Activated T-helper 17 cell treated with anti-CD3 and anti-CD28 coated beads, Interleukin-2, amount 50 U/mL, for 72 hours (primary cell): ENCODE data around the gene DPP10. TPM values are rescaled to one million over a fixed set of nuclear protein-coding genes. Genes with fewer than 3 reads are reported as not detected.
"Not testable (repeated sequence)": the region's sequence is repeated elsewhere in the genome, so short reads cannot be mapped to it uniquely, and the experiment has no call there.

Experiments
- ATAC-seq: fragments of 150-1000 bp; cut with Tn5 transposase; replicated peaks from 2 replicates; pipeline ENCODE4 v1.10.0; 2021; ENCODE audit warnings: mild to moderate bottlenecking, moderate library complexity
- H3K27ac Mint-ChIP-seq: one replicate; pipeline ENCODE4 v1.8.0; 2022; ENCODE audit warnings: mixed read lengths
- H3K27me3 Mint-ChIP-seq: one replicate; pipeline ENCODE4 v1.8.0; 2022; ENCODE audit warnings: mixed read lengths
- H3K36me3 Mint-ChIP-seq: one replicate; pipeline ENCODE4 v1.8.0; 2022; ENCODE audit warnings: low read depth, mild to moderate bottlenecking, mixed read lengths
- H3K4me1 Mint-ChIP-seq: one replicate; pipeline ENCODE4 v1.8.0; 2022; ENCODE audit warnings: mixed read lengths
- H3K4me3 Mint-ChIP-seq: one replicate; pipeline ENCODE4 v1.8.0; 2022; ENCODE audit warnings: mild to moderate bottlenecking, mixed read lengths
- H3K9me3 Mint-ChIP-seq: one replicate; pipeline ENCODE4 v1.8.0; 2022; ENCODE audit warnings: mixed read lengths
- total RNA-seq, 2 donors: library from RNA; stranded (reverse); gene quantifications; one replicate each; pipeline ENCODE4 v1.2.3, GENCODE V29; 2022

Gene DPP10
- total RNA-seq, 2 donors from 2014 or later = not detected

GRCh38 chr2:114468343-114468742 is 25.9 kb downstream of the DPP10 start:
- Mint-ChIP-seq H3K36me3 (no peaks in the 10 kb centered on the region), H3K4me3 (no peak overlapping the region), H3K27me3 (no peaks in the 10 kb centered on the region), H3K4me1 (no peaks in the 10 kb centered on the region), H3K9me3 (no peaks in the 10 kb centered on the region), H3K27ac (no peak overlapping the region)
- no peak for ATAC-seq

- Mint-ChIP-seq H3K9me3 (no peaks in the 10 kb centered on the region), H3K4me3 (no peak overlapping the region), H3K4me1 (no peaks in the 10 kb centered on the region), H3K36me3 (no peaks in the 10 kb centered on the region), H3K27ac (no peak overlapping the region), H3K27me3 (no peaks in the 10 kb centered on the region)
- ATAC-seq = no peak
These were observed 29.8 kb downstream of the DPP10 start for GRCh38 chr2:114472246-114472645.

GRCh38 chr2:114472726-114473125 is 30.3 kb downstream of the DPP10 start:
- H3K27ac Mint-ChIP-seq = no peak overlapping the region
- no peaks in the 10 kb centered on the region for H3K27me3 Mint-ChIP-seq

GRCh38 chr2:114488841-114489530 is 46.5 kb downstream of the DPP10 start:
- Mint-ChIP-seq H3K4me1 (no peaks in the 10 kb centered on the region), H3K9me3 (no peaks in the 10 kb centered on the region), H3K27ac (no peak overlapping the region), H3K4me3 (no peak overlapping the region), H3K27me3 (peaks cover 7% of the 10 kb centered on the region), H3K36me3 (no peaks in the 10 kb centered on the region)
- ATAC-seq = no peak

More at GRCh38 chr2:114472726-114473125, 30.3 kb downstream of the DPP10 start:
- H3K9me3 Mint-ChIP-seq = no peaks in the 10 kb centered on the region
- no peak overlapping the region for H3K4me3 Mint-ChIP-seq
- no peak for ATAC-seq
- H3K4me1 Mint-ChIP-seq = no peaks in the 10 kb centered on the region
- no peaks in the 10 kb centered on the region for H3K36me3 Mint-ChIP-seq

GRCh38 chr2:114495046-114495445 is 52.6 kb downstream of the DPP10 start:
- Mint-ChIP-seq H3K9me3 (no peaks in the 10 kb centered on the region), H3K4me3 (no peak overlapping the region), H3K27ac (no peak overlapping the region), H3K4me1 (no peaks in the 10 kb centered on the region), H3K36me3 (no peaks in the 10 kb centered on the region), H3K27me3 (peaks cover 7% of the 10 kb centered on the region)
- ATAC-seq = no peak

- H3K4me3 Mint-ChIP-seq = no peak overlapping the region
- no peak overlapping the region for H3K27ac Mint-ChIP-seq
- no peak for ATAC-seq
- H3K27me3 Mint-ChIP-seq = no peaks in the 10 kb centered on the region
- H3K9me3 Mint-ChIP-seq = no peaks in the 10 kb centered on the region
- no peaks in the 10 kb centered on the region for H3K36me3 Mint-ChIP-seq
- no peaks in the 10 kb centered on the region for H3K4me1 Mint-ChIP-seq
These were observed 54.5 kb downstream of the DPP10 start for GRCh38 chr2:114496959-114497358.

- no peaks in the 10 kb centered on the region for H3K36me3 Mint-ChIP-seq
- H3K27me3 Mint-ChIP-seq = no peaks in the 10 kb centered on the region
- H3K4me3 Mint-ChIP-seq = no peak overlapping the region
- no peak overlapping the region for H3K27ac Mint-ChIP-seq
- H3K9me3 Mint-ChIP-seq = no peaks in the 10 kb centered on the region
- no peak for ATAC-seq
- H3K4me1 Mint-ChIP-seq = no peaks in the 10 kb centered on the region
These were observed 56.7 kb downstream of the DPP10 start for GRCh38 chr2:114499101-114499500.

GRCh38 chr2:114507744-114508143 is 65.3 kb downstream of the DPP10 start:
- Mint-ChIP-seq H3K27me3 (no peaks in the 10 kb centered on the region), H3K27ac (no peak overlapping the region), H3K4me1 (no peaks in the 10 kb centered on the region), H3K4me3 (no peak overlapping the region), H3K9me3 (no peaks in the 10 kb centered on the region), H3K36me3 (no peaks in the 10 kb centered on the region)
- no peak for ATAC-seq

GRCh38 chr2:114515882-114516281 is 73.4 kb downstream of the DPP10 start:
- H3K4me1 Mint-ChIP-seq = no peaks in the 10 kb centered on the region
- H3K4me3 Mint-ChIP-seq = no peak overlapping the region
- H3K36me3 Mint-ChIP-seq = no peaks in the 10 kb centered on the region
- no peak overlapping the region for H3K27ac Mint-ChIP-seq
- ATAC-seq = no peak
- peaks cover 3% of the 10 kb centered on the region for H3K9me3 Mint-ChIP-seq
- H3K27me3 Mint-ChIP-seq = no peaks in the 10 kb centered on the region

- no peaks in the 10 kb centered on the region for H3K36me3 Mint-ChIP-seq
- H3K4me3 Mint-ChIP-seq = no peak overlapping the region
- H3K27me3 Mint-ChIP-seq = no peaks in the 10 kb centered on the region
- no peaks in the 10 kb centered on the region for H3K4me1 Mint-ChIP-seq
- H3K9me3 Mint-ChIP-seq = peaks cover 3% of the 10 kb centered on the region
- no peak for ATAC-seq
- H3K27ac Mint-ChIP-seq = no peak overlapping the region
These were observed 75.1 kb downstream of the DPP10 start for GRCh38 chr2:114517580-114517979.

- no peaks in the 10 kb centered on the region for H3K4me1 Mint-ChIP-seq
- no peaks in the 10 kb centered on the region for H3K36me3 Mint-ChIP-seq
- H3K27me3 Mint-ChIP-seq = no peaks in the 10 kb centered on the region
- ATAC-seq = no peak
- no peak overlapping the region for H3K27ac Mint-ChIP-seq
- peaks cover 3% of the 10 kb centered on the region for H3K9me3 Mint-ChIP-seq
- no peak overlapping the region for H3K4me3 Mint-ChIP-seq
These were observed 76.3 kb downstream of the DPP10 start for GRCh38 chr2:114518738-114519137.

- H3K4me3 Mint-ChIP-seq, H3K4me1 Mint-ChIP-seq, ATAC-seq, H3K27me3 Mint-ChIP-seq, H3K9me3 Mint-ChIP-seq, H3K27ac Mint-ChIP-seq, H3K36me3 Mint-ChIP-seq: not testable (repeated sequence)
These were observed 80.2 kb downstream of the DPP10 start for GRCh38 chr2:114522612-114523011.

GRCh38 chr2:114525955-114526354 is 83.5 kb downstream of the DPP10 start:
- Mint-ChIP-seq H3K27me3 (peaks cover 3% of the 10 kb centered on the region), H3K4me1 (no peaks in the 10 kb centered on the region), H3K27ac (no peak overlapping the region), H3K4me3 (no peak overlapping the region), H3K9me3 (no peaks in the 10 kb centered on the region), H3K36me3 (no peaks in the 10 kb centered on the region)
- no peak for ATAC-seq

- H3K27me3 Mint-ChIP-seq = peaks cover 3% of the 10 kb centered on the region
- no peaks in the 10 kb centered on the region for H3K9me3 Mint-ChIP-seq
- no peak overlapping the region for H3K4me3 Mint-ChIP-seq
- no peak overlapping the region for H3K27ac Mint-ChIP-seq
- ATAC-seq = no peak
- no peaks in the 10 kb centered on the region for H3K4me1 Mint-ChIP-seq
- H3K36me3 Mint-ChIP-seq = no peaks in the 10 kb centered on the region
These were observed 84.4 kb downstream of the DPP10 start for GRCh38 chr2:114526841-114527240.

GRCh38 chr2:114527330-114527983 is 85.0 kb downstream of the DPP10 start:
- H3K36me3 Mint-ChIP-seq = no peaks in the 10 kb centered on the region
- peaks cover 3% of the 10 kb centered on the region for H3K27me3 Mint-ChIP-seq
- H3K4me3 Mint-ChIP-seq = no peak overlapping the region
- no peak for ATAC-seq
- no peak overlapping the region for H3K27ac Mint-ChIP-seq
- no peaks in the 10 kb centered on the region for H3K4me1 Mint-ChIP-seq
- no peaks in the 10 kb centered on the region for H3K9me3 Mint-ChIP-seq
